Activated CD4-positive, alpha-beta T cell treated with anti-CD3 and anti-CD28 coated beads, Interleukin-2, amount 50 U/mL, for 4 hours (primary cell): Measurements from ENCODE around the gene DEK.

Experiments
- DNase-seq, 2 experiments: peaks; one replicate each; pipeline ENCODE4 v3.0.0-alpha.2; 2020

DEK gene

GRCh38 chr6:18265787-18266522, 1.6 kb upstream of the DEK start:
- no peak for DNase-seq

- no peak for DNase-seq
These were observed 620 bp upstream of the DEK start for GRCh38 chr6:18264923-18265377.

DNA sequence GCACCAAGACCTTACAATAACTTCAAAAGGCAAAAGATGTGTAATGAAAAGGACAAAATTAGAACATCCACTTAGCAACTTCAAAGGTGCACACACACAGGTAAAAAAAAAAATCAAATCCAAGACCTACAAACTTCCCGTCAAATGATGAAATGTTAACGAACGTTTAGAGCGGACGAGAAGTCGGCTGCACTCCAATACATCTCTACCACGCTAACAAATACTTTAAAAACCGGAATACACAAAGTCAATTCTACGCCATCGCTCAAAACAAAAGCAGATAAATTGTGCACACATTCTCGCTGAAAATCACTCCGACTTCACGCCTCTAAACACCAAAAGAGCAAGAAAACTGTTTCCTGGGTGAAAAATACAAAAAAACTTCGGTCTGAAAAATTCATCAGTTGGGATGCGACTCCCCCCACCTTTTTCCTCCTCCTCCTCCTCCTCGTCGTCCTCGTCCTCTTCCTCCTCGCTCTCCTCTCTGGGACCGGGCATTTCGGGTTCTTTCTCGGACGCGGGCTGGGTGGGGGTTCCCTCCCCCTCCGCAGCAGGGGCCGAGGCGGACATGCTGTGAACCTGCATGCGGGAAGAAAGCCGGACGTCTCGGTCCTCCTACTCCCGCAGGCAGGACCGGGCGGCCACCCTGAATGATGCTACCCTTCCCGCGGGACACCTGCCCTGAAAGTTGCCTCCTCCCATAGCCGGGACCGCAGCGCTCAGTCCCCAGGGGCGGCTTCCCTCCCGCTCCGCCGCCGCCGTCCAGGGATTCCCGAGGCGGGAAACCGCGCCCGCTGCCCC, 712 bp downstream of the DEK start:
- no peak for DNase-seq

DNA sequence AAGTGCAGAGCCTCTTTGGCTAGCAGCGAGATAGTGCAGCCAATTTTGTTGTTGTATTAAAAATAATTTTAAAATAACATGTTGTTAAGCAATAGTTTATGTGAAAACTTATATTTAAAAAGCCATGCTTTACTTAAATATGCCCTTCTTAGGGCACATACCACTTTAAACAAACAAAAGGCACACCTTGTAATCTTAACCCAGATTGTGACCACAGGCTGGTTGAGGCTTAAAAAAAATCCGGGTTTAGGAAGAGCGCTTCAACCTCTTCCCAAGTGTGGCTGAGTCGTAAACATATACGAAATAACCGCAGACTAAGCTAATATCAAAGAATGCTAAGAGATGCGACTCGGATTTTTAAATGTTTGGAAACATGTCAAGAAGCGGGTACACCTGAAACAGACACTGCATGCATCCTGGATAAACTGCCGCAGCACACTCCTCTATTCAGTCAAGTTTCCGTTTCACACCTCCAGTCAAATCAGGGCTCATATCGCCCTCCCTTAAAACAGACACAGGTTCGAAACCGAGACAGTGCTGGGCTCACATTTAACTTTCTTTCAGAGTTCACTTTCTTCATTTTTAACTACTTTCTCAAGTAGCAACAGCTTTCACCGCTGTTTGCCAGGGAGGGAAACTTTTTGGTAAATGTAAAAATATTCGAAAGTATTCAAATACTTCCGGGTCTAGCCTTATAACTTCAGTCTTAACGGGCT, 1.5 kb downstream of the DEK start:
- DNase-seq = peak in 1 of 2 experiments; percentile 21

DNA sequence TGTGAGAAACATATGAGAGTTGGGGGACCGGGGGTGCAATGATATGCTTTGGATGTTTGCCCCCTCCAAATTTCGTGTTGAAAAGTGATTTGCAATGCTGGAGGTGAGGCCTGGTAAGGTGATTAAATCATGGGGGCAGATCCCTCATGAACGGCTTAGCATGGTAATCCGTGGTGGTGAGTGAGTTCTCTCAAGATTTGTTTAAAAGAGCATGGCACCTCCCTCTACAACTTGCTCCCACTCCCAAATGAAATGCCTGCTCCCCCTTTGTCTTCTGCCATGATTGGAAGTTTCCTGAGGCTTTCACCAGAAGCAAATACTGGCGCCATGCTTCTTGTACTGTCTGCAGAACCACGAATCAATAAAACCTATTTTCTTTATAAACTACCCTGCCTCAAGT, 2.5 kb downstream of the DEK start:
- no peak for DNase-seq

- no peak for DNase-seq
These were observed 3.8 kb downstream of the DEK start for GRCh38 chr6:18260448-18261106.

DNA sequence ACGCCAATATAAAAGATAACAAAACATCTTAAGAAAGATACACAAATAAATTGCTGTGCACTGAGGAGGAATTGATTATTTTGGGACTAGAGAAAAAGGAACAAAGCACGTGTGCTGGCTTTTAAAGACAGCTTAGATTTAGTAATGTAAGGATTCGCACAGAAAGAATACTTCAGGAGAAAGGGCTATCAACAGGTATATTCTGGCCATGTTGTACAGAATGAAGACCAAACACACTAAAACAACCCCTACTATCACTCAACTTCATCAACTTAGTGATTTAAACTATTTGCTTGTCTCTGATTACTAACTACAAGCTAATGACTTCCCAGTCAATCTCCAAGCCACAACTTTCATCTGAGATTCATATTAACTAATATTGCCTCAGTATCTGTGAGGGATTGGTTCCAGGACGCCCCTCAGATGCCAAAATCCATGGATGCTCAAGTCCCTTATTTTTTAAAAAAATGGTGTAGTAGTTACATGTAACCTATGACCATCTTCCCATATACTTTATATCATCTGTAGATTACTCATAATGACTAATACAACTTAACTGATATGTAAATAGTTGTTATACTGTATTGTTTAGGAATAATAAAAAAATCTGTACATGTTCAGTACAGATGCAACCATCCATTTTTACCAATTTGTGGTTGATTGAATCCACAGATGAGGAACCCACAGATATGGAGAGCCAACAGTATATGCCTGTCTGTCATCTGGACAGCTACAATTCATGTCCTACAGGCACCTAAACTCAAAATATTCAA, 4.5 kb downstream of the DEK start:
- DNase-seq = no peak

DNA sequence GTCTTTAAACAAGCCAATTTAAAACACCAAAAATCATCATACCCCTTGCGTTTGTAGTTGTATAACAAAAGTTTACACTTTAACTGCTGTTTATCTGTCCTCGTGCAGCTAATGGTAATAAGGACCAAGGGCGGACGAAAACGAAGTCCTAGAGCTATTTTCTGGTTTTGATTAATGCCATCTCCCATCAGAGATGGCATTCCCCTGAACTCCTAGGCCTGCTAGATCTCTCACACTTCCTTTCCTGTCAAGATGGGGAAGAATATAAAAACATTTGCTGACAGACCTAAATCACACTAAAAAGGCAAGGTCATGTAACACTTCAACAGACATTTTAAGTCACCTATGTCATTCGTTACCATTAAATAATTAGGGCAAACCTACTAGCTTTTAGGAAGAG, 9.5 kb downstream of the DEK start:
- DNase-seq = no peak

GRCh38 chr6:18253635-18254034, 10.7 kb downstream of the DEK start:
- no peak for DNase-seq

GRCh38 chr6:18249271-18249670, 15.1 kb downstream of the DEK start:
- DNase-seq = no peak

DNA sequence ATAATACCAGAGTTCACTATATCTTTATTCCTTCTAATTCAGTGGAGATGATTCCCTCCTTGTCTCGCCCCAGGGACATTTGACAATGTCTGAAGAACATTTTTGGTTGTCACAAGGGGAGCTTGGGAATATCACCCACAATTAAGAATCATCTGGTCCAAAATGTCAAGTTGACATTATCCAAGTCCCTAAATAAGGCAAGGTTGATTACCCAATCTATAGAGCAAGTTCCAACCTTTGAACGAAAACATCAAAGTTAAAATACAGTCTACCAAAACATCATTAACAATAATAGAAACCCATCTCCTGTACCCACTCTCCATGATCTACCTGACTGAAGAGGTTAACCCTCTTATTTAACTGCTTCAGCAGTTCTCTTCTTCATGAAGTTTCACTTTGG, 15.6 kb downstream of the DEK start:
- DNase-seq = no peak

GRCh38 chr6:18247002-18247401, 17.3 kb downstream of the DEK start:
- DNase-seq = no peak

GRCh38 chr6:18246205-18246604, 18.1 kb downstream of the DEK start:
- DNase-seq = no peak

- DNase-seq = no peak
These were observed 18.7 kb downstream of the DEK start for GRCh38 chr6:18245642-18246041.

DNA sequence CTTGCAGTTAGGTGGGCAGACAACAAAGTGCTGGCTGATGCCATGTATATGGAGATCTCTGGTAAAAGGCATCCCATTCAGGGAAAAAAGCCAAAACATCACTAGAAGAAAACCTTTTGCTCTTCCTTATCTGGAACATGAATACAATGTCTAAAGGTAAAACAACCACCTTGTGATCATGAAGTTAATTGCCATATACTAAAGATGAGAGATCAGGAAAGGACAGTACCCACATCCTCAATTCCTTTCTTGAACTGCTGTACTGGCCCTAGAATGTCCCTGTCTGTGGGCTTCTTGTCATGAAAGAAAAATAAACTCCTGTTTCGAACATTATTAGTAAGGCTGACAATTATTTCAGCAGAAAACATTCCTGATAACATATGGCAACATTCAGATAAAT, 19.3 kb downstream of the DEK start:
- DNase-seq = no peak

- no peak for DNase-seq
These were observed 20.1 kb downstream of the DEK start for GRCh38 chr6:18244251-18244650.

DNA sequence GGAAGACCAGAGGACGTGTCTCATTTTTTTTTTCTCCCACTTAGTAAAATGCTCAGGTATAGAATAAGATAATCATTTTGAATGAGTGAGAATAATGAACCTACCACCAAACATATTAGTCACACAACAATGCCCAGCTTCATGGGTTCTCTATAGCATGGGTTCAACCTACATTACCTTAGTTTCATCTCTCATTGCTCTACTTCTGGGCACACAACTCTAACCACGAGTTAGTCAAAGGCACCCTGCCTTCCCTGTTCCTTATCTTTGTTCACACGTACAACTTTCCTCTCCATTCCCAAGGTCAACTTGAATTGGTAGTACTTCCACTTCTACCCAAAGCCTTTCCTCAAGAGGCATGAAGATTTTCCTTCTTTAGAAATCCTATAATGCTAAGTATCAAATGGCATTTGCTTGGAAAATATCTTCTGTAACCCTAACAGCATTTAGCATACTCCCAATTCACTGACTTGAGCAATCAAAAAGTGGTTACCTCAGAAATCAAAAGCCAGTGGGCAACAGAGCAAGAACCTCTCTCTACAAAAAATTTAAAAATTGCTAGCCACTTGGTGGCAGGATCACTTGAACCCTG, 20.9 kb downstream of the DEK start:
- no peak for DNase-seq

DNA sequence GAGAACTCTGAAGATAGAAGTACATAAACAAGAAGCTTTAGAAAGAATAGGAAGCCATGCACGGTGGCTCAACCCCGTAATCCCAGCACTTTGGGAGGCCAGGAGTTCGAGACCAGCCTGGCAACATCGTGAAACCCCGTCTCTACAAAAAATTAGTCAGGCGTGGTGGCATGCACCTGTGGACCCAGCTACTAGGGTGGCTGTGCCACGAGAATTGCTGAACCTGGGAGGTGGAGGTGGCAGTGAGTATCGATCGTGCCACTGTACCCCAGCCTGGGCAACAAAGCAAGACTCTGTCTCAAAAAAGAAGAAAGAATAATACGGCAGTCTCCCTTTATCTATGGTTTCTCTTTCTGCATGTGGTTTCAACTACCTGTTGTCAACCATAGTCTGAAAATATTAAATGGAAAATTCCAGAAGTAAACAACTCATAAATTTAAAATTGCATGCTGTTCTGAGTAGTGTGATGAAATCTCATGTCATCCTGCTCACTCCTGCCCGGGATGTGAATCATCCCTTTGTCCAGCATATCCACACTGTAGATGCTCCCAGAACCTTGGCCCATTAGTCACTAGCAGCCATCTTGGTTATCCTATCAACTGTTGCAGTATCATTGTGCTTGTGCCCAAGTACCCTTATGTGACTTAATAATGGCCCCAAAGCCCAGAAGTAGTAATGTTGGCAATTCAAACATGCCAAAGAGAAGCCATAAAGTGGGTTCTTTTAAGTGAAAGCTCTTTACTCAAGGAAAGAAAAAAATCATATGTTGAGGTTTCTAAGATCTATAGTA, 22.1 kb downstream of the DEK start:
- DNase-seq = no peak

- no peak for DNase-seq
These were observed 22.9 kb downstream of the DEK start for GRCh38 chr6:18241208-18242038.

DNA sequence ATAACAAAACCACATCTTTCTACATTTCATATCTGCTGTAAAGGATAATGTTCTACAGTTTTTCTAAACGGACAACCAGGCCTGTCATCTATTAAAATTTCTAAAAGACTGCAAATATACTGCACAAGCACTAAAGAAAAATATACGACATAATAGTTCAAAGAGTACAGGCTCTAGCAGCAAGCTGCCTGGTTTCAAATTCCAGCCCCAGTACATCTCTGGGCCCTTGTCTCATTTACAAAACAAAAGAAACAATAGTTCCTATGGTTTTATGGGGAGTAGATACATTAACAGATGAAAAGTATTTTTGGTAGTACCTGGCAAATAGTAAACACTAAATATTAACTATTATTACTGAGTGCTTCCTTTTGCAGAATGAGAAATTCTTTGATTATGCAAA, 24.1 kb downstream of the DEK start:
- DNase-seq = no peak
